HepG2 (cell line): ENCODE data around the gene TBX6. TPM values are rescaled to one million over a fixed set of nuclear protein-coding genes. Genes with fewer than 3 reads are reported as not detected.

Experiments used
- ARID4A ChIP-seq: sonication (generic); formaldehyde crosslinking; IDR thresholded peaks from 2 replicates; pipeline ENCODE4 v1.5.0; 2020; ENCODE audit warnings: mild to moderate bottlenecking, missing genetic modification reagents, borderline replicate concordance
- HOXA3 ChIP-seq: sonication (generic); formaldehyde crosslinking; IDR thresholded peaks from 2 replicates; pipeline ENCODE4 v1.5.0; 2020; ENCODE audit warnings: missing genetic modification reagents
- NKX3-1 ChIP-seq: sonication (generic); formaldehyde crosslinking; IDR thresholded peaks from 2 replicates; pipeline ENCODE4 v1.5.0; 2020; ENCODE audit warnings: missing genetic modification reagents
- TP53 ChIP-seq: sonication (generic); formaldehyde crosslinking; conservative IDR thresholded peaks from 2 replicates; pipeline ENCODE4 v1.4.0; 2020; ENCODE audit warnings: missing genetic modification reagents
- ZNF234 ChIP-seq: sonication (generic); formaldehyde crosslinking; conservative IDR thresholded peaks from 2 replicates; pipeline ENCODE4 v1.5.1; 2020; ENCODE audit warnings: mild to moderate bottlenecking, missing genetic modification reagents
- ZNF496 ChIP-seq: sonication (generic); formaldehyde crosslinking; IDR thresholded peaks from 2 replicates; pipeline ENCODE4 v1.8.1; 2023; ENCODE audit warnings: mild to moderate bottlenecking, moderate library complexity, missing genetic modification reagents; ENCODE audit not compliant: insufficient replicate concordance
- polyA plus RNA-seq, 8 experiments: library from polyadenylated mRNA; depleted of rRNA in 3 of 8; stranded (reverse) in 7 of 8; unstranded in 1 of 8; fragments of >200 nt; fragmentation: Illumina TruSeq in 4 of 8; extraction: Trizol in 4 of 8; gene quantifications; 2 replicates each; pipeline versions ENCODE4 v1.2.1 to v1.2.3, GENCODE V29; 2011 to 2016; ENCODE audit warnings: low read depth in 4 of 8, missing spikeins in 1 of 8, mixed read lengths in 1 of 8; ENCODE audit not compliant: insufficient read depth in 1 of 8
- total RNA-seq, 5 experiments: library from RNA; depleted of rRNA; stranded (reverse); fragments of >200 nt; fragmentation: Illumina TruSeq; extraction: Trizol; gene quantifications; 2 replicates each; pipeline ENCODE4 v1.2.3, GENCODE V29; 2016; ENCODE audit warnings: low read depth in 1 of 5
- TF ChIP-seq, protein P1 (sequence below), 2 experiments: sonication (generic) in 1 of 2; formaldehyde crosslinking in 1 of 2; IDR thresholded peaks; 2 replicates each; pipeline versions ENCODE4 v1.5.1 to v1.6.1; 2011 to 2020; ENCODE audit warnings: borderline replicate concordance in 1 of 2, low read depth in 1 of 2, low read length in 1 of 2, mild to moderate bottlenecking in 1 of 2, missing genetic modification reagents in 1 of 2, moderate library complexity in 1 of 2
- TF ChIP-seq, protein P2 (sequence below): sonication (generic); formaldehyde crosslinking; IDR thresholded peaks from 2 replicates; pipeline ENCODE4 v1.5.1; 2020; ENCODE audit warnings: mild to moderate bottlenecking, moderate library complexity, missing genetic modification reagents
- TF ChIP-seq, protein P3 (sequence below): sonication (generic); formaldehyde crosslinking; IDR thresholded peaks from 2 replicates; pipeline ENCODE4 v1.5.1; 2020; ENCODE audit warnings: missing genetic modification reagents, mild to moderate bottlenecking, borderline replicate concordance

Gene TBX6
- total and polyA plus RNA-seq, 2 of the 13 experiments (the other 11 are each of a cell fraction or from before 2014, with no cell fraction given) = 0.24 to 0.42 TPM

- TF ChIP-seq ARID4A (CRISPR knock-in tag) (no peak), ZNF496 (no peak), TP53 (CRISPR knock-in tag) (no peak), NKX3-1 (CRISPR knock-in tag) (no peak), HOXA3 (peak; percentile 31; the same call in 1 of the 2 replicates), ZNF234 (CRISPR knock-in tag) (no peak)
- TF ChIP-seq, protein P1, sequence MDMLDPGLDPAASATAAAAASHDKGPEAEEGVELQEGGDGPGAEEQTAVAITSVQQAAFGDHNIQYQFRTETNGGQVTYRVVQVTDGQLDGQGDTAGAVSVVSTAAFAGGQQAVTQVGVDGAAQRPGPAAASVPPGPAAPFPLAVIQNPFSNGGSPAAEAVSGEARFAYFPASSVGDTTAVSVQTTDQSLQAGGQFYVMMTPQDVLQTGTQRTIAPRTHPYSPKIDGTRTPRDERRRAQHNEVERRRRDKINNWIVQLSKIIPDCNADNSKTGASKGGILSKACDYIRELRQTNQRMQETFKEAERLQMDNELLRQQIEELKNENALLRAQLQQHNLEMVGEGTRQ (IDR thresholded peaks at IDR 0.05; ENCODE audit: low read depth, low read length) = no peak
- TF ChIP-seq, protein P1 (CRISPR knock-in tag; IDR thresholded peaks at IDR 0.05; ENCODE audit: borderline replicate concordance) = no peak
- TF ChIP-seq, protein P2, sequence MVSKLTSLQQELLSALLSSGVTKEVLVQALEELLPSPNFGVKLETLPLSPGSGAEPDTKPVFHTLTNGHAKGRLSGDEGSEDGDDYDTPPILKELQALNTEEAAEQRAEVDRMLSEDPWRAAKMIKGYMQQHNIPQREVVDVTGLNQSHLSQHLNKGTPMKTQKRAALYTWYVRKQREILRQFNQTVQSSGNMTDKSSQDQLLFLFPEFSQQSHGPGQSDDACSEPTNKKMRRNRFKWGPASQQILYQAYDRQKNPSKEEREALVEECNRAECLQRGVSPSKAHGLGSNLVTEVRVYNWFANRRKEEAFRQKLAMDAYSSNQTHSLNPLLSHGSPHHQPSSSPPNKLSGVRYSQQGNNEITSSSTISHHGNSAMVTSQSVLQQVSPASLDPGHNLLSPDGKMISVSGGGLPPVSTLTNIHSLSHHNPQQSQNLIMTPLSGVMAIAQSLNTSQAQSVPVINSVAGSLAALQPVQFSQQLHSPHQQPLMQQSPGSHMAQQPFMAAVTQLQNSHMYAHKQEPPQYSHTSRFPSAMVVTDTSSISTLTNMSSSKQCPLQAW = 0 out of 2 replicates have a peak, but pooled peaks have one; percentile 33
- TF ChIP-seq, protein P3, sequence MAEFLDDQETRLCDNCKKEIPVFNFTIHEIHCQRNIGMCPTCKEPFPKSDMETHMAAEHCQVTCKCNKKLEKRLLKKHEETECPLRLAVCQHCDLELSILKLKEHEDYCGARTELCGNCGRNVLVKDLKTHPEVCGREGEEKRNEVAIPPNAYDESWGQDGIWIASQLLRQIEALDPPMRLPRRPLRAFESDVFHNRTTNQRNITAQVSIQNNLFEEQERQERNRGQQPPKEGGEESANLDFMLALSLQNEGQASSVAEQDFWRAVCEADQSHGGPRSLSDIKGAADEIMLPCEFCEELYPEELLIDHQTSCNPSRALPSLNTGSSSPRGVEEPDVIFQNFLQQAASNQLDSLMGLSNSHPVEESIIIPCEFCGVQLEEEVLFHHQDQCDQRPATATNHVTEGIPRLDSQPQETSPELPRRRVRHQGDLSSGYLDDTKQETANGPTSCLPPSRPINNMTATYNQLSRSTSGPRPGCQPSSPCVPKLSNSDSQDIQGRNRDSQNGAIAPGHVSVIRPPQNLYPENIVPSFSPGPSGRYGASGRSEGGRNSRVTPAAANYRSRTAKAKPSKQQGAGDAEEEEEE (CRISPR knock-in tag) = no peak
These were observed 30.2 kb upstream of the TBX6 start (continued) for GRCh38 chr16:30121741-30122571.
